GM13976 (cell line): ENCODE data around the gene KMT2B.

Source experiments
- DNase-seq: peaks from one replicate; pipeline ENCODE4 v3.0.0; 2012; ENCODE audit warnings: low spot score
- CTCF ChIP-seq: IDR thresholded peaks from 2 replicates; pipeline ENCODE4 v1.5.1; 2012; ENCODE audit warnings: borderline replicate concordance, mild to moderate bottlenecking; ENCODE audit not compliant: insufficient read depth; ENCODE audit errors: extremely low read depth, missing control alignments, control extremely low read depth
- in situ Hi-C: fragments of 300-500 bp; cut with MboI; formaldehyde crosslinking; loops from one replicate; pipeline ENCODE4 v1.12.0; 2022; ENCODE audit warnings: low sequenced_read_pairs, mixed read lengths, inconsistent platforms; ENCODE audit not compliant: unreplicated experiment

The KMT2B gene

GRCh38 chr19:35757231-35757748, 39.5 kb downstream of the KMT2B start:
- TF ChIP-seq CTCF: no peak
- in situ Hi-C loops: no loop called here
- no peak for DNase-seq

GRCh38 chr19:35757749-35758608, 40.2 kb downstream of the KMT2B start, which contains the start of gene PROSER3:
PROSER3 (plus strand) TSS chr19:35758176; CDS start chr19:35758216, 40 bp downstream.
- no peak for TF ChIP-seq CTCF
- peak; percentile 98 for DNase-seq
- in situ Hi-C loops: no loop called here

- in situ Hi-C loops: no loop called here
- DNase-seq: no peak
- no peak for TF ChIP-seq CTCF
These were observed 41.9 kb downstream of the KMT2B start for GRCh38 chr19:35759697-35760096.

GRCh38 chr19:35760711-35761349, 43.0 kb downstream of the KMT2B start:
- DNase-seq: no peak
- no peak for TF ChIP-seq CTCF
- in situ Hi-C loops: no loop called here

- in situ Hi-C loops: no loop called here
- TF ChIP-seq CTCF: no peak
- no peak for DNase-seq
These were observed 46.9 kb downstream of the KMT2B start for GRCh38 chr19:35764432-35765315.

GRCh38 chr19:35766571-35767104, 48.8 kb downstream of the KMT2B start:
- in situ Hi-C loops: no loop called here
- no peak for DNase-seq
- no peak for TF ChIP-seq CTCF
